ENCODE data around the gene PLK2. TPM values are rescaled to one million over a fixed set of nuclear protein-coding genes. Genes with fewer than 3 reads are reported as not detected.

The PLK2 gene
- total and polyA plus RNA-seq, 2 of the 4 experiments (the other 2 are of a cell fraction) = 129 to 337 TPM

DNA sequence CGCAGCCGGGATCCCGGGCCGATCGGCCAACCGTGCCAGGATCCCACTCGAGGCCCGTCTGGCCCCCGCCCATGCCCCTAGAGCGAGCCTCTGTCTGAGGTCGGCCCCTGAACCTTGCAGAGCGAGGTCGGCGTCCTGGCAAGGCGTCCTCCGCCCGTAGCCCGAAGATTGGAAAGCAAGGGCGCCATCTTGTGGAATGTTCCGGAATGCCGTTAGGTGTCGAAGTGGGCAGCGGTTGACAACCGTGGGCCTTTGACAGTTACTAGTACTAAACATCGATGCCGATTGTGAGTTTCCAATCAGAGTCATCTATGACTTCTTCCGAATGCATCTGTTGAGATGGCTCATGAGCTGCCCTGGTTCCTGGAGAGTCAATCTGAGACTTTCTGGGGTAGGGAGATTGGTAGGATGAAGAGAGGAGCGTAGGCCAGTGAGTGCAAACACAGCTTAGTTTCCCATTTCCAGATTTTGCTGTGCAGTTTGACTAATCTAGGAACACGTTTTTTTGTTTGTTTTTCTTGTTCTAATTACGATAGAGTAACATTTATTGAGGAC lies 923 bp upstream of the PLK2 start:
- H3K14ac ChIP-seq (replicated peaks; ENCODE audit: low read depth, low read length) = peak overlapping the region; percentile 91; the same call in 1 of the 2 replicates
- H3K4me3 ChIP-seq (ENCODE audit: insufficient read depth, low read depth, low read length) = peak overlapping the region; percentile 85
- H3K18ac ChIP-seq (ENCODE audit: low read depth, low read length) = peak overlapping the region; percentile 45
- peak overlapping the region; percentile 90 for H2BK15ac ChIP-seq (ENCODE audit: low read depth, low read length)
- no peaks in the 10 kb centered on the region for H3K27me3 ChIP-seq (ENCODE audit: control insufficient read depth, insufficient read depth, low read length)
- in situ Hi-C loops (cut with MboI; ENCODE audit: low sequenced_read_pairs) (loop anchor here (5.0 to 25.0 kb wide), 4 partner anchors 956 to 1549 kb away; partner anchors contain the start of gene SETD9), intact Hi-C loops (cut with micrococcal nuclease) (loop anchor here (1.0 to 10.0 kb wide), 9 partner anchors 329 to 1559 kb away; partner anchors contain the start of gene MIER3), dilution Hi-C loops (cut with HindIII; ENCODE audit: low sequenced_read_pairs, unreplicated experiment) (no loop called here)
- H3K79me1 ChIP-seq (ENCODE audit: low read depth in 1 of 2, low read length in 2 of 2) = peaks cover 11 to 28% of the 10 kb centered on the region in 2 experiments; a peak in 3 of 4 replicates
- peak overlapping the region; percentile 93 for H2BK120ac ChIP-seq (ENCODE audit: low read depth, low read length)
- peak overlapping the region in 1 of 2 experiments; percentile 93; a peak in 2 of 4 replicates for H4K8ac ChIP-seq (ENCODE audit: low read depth in 2 of 2, low read length in 2 of 2)
- no peaks in the 10 kb centered on the region for H3K9me3 ChIP-seq (ENCODE audit: control insufficient read depth, insufficient read depth, low read length)
- H4K91ac ChIP-seq (ENCODE audit: insufficient read depth, low read depth, low read length) = peak overlapping the region; percentile 74; the same call in 1 of the 2 replicates
- H3K56ac ChIP-seq (ENCODE audit: extremely low read depth, insufficient read depth, low read length) = no peak overlapping the region
- H3K9me1 ChIP-seq (ENCODE audit: insufficient read depth, low read length) = peaks cover 2% of the 10 kb centered on the region; the same call in 1 of the 2 replicates
- peak overlapping the region; percentile 96 for H2BK20ac ChIP-seq (ENCODE audit: low read depth, low read length)
- peak overlapping the region; percentile 25 for H2AK9ac ChIP-seq (replicated peaks; ENCODE audit: low read depth, low read length, poor library complexity)
- DNase-seq (peak; percentile 80), ATAC-seq (ENCODE audit: low read depth) (peak; percentile 65)
- H3K4ac ChIP-seq (ENCODE audit: low read depth, low read length) = peak overlapping the region; percentile 90
- H2BK5ac ChIP-seq (ENCODE audit: low read depth, low read length, poor library complexity, severe bottlenecking) = peak overlapping the region; percentile 72
- peak overlapping the region; percentile 52 for H3K4me2 ChIP-seq (ENCODE audit: low read depth, low read length)
- no TSS peak for BruUV-seq (replicated peaks)
- ChIA-PET CTCF (interaction anchor here (0.6 to 4.1 kb wide), 13 partner anchors 222 to 1163 kb away, joined by 3 to 27 read pairs (median 4); no protein-coding TSS in a partner anchor), POLR2A (ENCODE audit: unreplicated experiment) (interaction anchor here (0.6 to 2.8 kb wide), 10 partner anchors 162 to 1163 kb away, joined by 3 to 12 read pairs (median 4); no protein-coding TSS in a partner anchor)
- peak overlapping the region; percentile 94 for H2AFZ ChIP-seq (replicated peaks; ENCODE audit: low read length, poor library complexity)
- TF ChIP-seq ELK1 (IDR thresholded peaks at IDR 0.05; ENCODE audit: borderline replicate concordance, low read depth, low read length) (no peak), MXI1 (IDR thresholded peaks at IDR 0.05; ENCODE audit: borderline replicate concordance, low read depth, low read length) (0 out of 2 replicates have a peak, but pooled peaks have one; percentile 11), CEBPB (IDR thresholded peaks at IDR 0.05; ENCODE audit: low read depth, low read length) (no peak), CTCF (conservative IDR thresholded peaks at IDR 0.05; ENCODE audit: low read depth, low read length) (peak; percentile 88), USF2 (IDR thresholded peaks at IDR 0.05; ENCODE audit: low read depth, low read length) (no peak), NFE2L2 (IDR thresholded peaks at IDR 0.05; ENCODE audit: low read depth, low read length) (no peak), RFX5 (IDR thresholded peaks at IDR 0.05; ENCODE audit: low read depth, low read length) (no peak), BHLHE40 (IDR thresholded peaks at IDR 0.05; ENCODE audit: low read depth, low read length) (no peak), MAFK (IDR thresholded peaks at IDR 0.05; ENCODE audit: low read depth, low read length) (no peak), RAD21 (IDR thresholded peaks at IDR 0.05; ENCODE audit: low read length) (peak; percentile 96), MAZ (IDR thresholded peaks at IDR 0.05; ENCODE audit: borderline replicate concordance, low read depth, low read length) (no peak), POLR2A (IDR thresholded peaks at IDR 0.05; ENCODE audit: low read depth, low read length) (no peak), CHD1 (IDR thresholded peaks at IDR 0.05; ENCODE audit: low read depth, low read length) (no peak), SMC3 (IDR thresholded peaks at IDR 0.05; ENCODE audit: low read depth, low read length) (peak; percentile 96)
- H3K23ac ChIP-seq (ENCODE audit: low read depth, low read length) = no peak overlapping the region; the same call in 1 of the 2 replicates
- H4K20me1 ChIP-seq (ENCODE audit: insufficient read depth, low read length) = peaks cover 40% of the 10 kb centered on the region
- WGBS, 2 experiments (ENCODE audit: extremely low coverage in 2 of 2, insufficient read length in 1 of 2) = 2% methylated on average over 9 of the region's 30 CpGs; no CpG with 5 or more reads in 1 of the 2 experiments
- peak overlapping the region; percentile 77 for H3K27ac ChIP-seq (ENCODE audit: insufficient read depth, low read length)
- H2AK5ac ChIP-seq (ENCODE audit: low read depth, low read length) = peak overlapping the region; percentile 71; the same call in 1 of the 2 replicates
- H3K4me1 ChIP-seq (ENCODE audit: control insufficient read depth, insufficient read depth, low read length) = no peaks in the 10 kb centered on the region; the same call in none of the 2 replicates
- H3K36me3 ChIP-seq (ENCODE audit: control insufficient read depth, insufficient read depth, low read length) = peaks cover 28% of the 10 kb centered on the region
- peak overlapping the region; percentile 52 for H3K9ac ChIP-seq (ENCODE audit: low read depth, low read length)
- peak overlapping the region; percentile 71 for H4K5ac ChIP-seq (ENCODE audit: low read depth, low read length)

All from IMR-90 (cell line).